Fibroblast of pulmonary artery (primary cell): ENCODE measurements around the gene ITGA5.
A peak's percentile ranks its signal among the peaks of the same experiment; 100 is the strongest.

Experiments used
- DNase-seq: peaks from one replicate; pipeline ENCODE4 v3.0.0-alpha.2; 2010; ENCODE audit warnings: low read depth
- H3K4me3 ChIP-seq: replicated peaks from 2 replicates; pipeline ENCODE4 v1.5.1; 2011; ENCODE audit warnings: low read depth, mild to moderate bottlenecking, control low read depth, low read length, moderate library complexity
- CTCF ChIP-seq: IDR thresholded peaks from 2 replicates; pipeline ENCODE4 v1.5.1; 2011; ENCODE audit warnings: mild to moderate bottlenecking, control low read depth, low read length, inconsistent platforms; ENCODE audit errors: missing control alignments

ITGA5 gene

GRCh38 chr12:54431911-54432814 lies 13.1 kb upstream of the ITGA5 start:
- TF ChIP-seq CTCF: no peak
- peak; percentile 86 for DNase-seq
- H3K4me3 ChIP-seq: no peak overlapping the region

- no peak overlapping the region for H3K4me3 ChIP-seq
- no peak for DNase-seq
- no peak for TF ChIP-seq CTCF
Measured at GRCh38 chr12:54430471-54431069, 11.5 kb upstream of the ITGA5 start.

- DNase-seq: no peak
- H3K4me3 ChIP-seq: no peak overlapping the region
- TF ChIP-seq CTCF: no peak
Measured at GRCh38 chr12:54429014-54429471, 10.0 kb upstream of the ITGA5 start.

GRCh38 chr12:54428050-54429013 lies 9.3 kb upstream of the ITGA5 start:
- DNase-seq: peak; percentile 66

GRCh38 chr12:54427106-54427505 lies 8.0 kb upstream of the ITGA5 start:
- H3K4me3 ChIP-seq: no peak overlapping the region
- no peak for DNase-seq
- TF ChIP-seq CTCF: no peak

More at GRCh38 chr12:54428050-54429013, 9.3 kb upstream of the ITGA5 start:
- TF ChIP-seq CTCF: no peak
- H3K4me3 ChIP-seq: no peak overlapping the region

GRCh38 chr12:54426690-54427089 lies 7.6 kb upstream of the ITGA5 start:
- TF ChIP-seq CTCF: no peak
- no peak for DNase-seq
- no peak overlapping the region for H3K4me3 ChIP-seq
